Ectodermal cell (in vitro differentiated cells): ENCODE results near the gene B4GALNT1.
"Not testable (repeated sequence)": the region's sequence is repeated elsewhere in the genome, so short reads cannot be mapped to it uniquely, and the experiment has no call there.

ENCODE experiments used
- H3K27ac ChIP-seq: 2 replicates; pipeline ENCODE4 v1.7.0; 2013; ENCODE audit warnings: mild to moderate bottlenecking, low read depth, low read length; ENCODE audit not compliant: insufficient read depth, poor library complexity, severe bottlenecking
- H3K27me3 ChIP-seq: 2 replicates; pipeline ENCODE4 v1.7.0; 2013; ENCODE audit warnings: mild to moderate bottlenecking, low read length; ENCODE audit not compliant: insufficient read depth, control insufficient read depth, poor library complexity, severe bottlenecking
- H3K36me3 ChIP-seq: one replicate; pipeline ENCODE4 v1.7.0; 2013; ENCODE audit warnings: low read length; ENCODE audit not compliant: control insufficient read depth, insufficient read depth
- H3K4me1 ChIP-seq: one replicate; pipeline ENCODE4 v1.7.0; 2013; ENCODE audit warnings: low read length; ENCODE audit not compliant: control insufficient read depth, insufficient read depth
- H3K4me3 ChIP-seq: 2 replicates; pipeline ENCODE4 v1.7.0; 2013; ENCODE audit warnings: low read depth, low read length, control low read depth; ENCODE audit not compliant: insufficient read depth
- H3K9me3 ChIP-seq: 2 replicates; pipeline ENCODE4 v1.7.0; 2013; ENCODE audit warnings: mild to moderate bottlenecking, low read length, moderate library complexity; ENCODE audit not compliant: control insufficient read depth
- WGBS, 2 experiments: methylation state at CpG; one replicate each; pipeline ENCODE4 v1.1.7; 2013; ENCODE audit warnings: missing lambda C conversion rate in 2 of 2; 5-methylcytosine and 5-hydroxymethylcytosine counted together

The B4GALNT1 gene

DNA sequence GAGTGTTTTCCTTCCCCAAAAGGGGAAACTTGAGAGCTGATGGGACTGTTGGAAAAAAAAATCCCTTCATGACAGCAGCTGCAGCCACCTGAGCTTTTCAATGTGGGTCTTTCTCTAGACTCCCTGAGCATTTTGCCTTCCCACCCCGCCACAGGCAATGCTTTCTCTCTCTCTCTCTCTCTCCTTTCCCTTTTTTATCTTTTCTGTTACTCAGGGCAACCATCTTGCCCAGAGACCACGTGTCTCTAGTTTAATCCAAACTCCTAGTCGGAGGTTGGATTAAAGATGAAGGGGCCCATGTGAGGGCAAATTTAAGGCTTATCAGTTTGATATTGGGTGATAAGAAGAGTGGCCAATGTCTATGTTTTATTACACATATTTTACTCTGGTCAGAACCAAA, 25.9 kb upstream of the B4GALNT1 start:
- Histone ChIP-seq H3K27ac (no peak overlapping the region), H3K4me1 (no peaks in the 10 kb centered on the region), H3K36me3 (no peaks in the 10 kb centered on the region), H3K27me3 (no peaks in the 10 kb centered on the region), H3K9me3 (no peaks in the 10 kb centered on the region), H3K4me3 (no peak overlapping the region)
- 61% methylated on average over 3 of the region's 3 CpGs for WGBS, 2 experiments

DNA sequence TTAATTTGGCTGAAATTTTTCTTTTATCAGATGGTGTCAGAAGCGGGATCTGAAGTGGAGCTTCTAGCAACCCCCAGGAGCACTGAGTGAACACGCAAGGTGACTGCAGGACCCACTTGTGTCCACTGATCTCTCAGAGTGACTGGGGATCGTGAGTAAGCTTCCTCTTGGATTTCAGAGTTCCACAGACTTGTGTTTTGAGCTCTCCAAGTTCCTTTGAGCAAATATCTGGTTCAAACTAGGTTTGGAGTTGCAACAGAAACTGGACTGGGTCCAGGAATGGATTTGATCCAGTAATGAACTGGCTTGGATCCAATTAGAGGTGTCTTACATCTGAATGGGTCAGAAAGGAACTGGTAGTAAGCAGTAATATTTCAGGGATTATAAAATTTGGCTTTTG, 24.7 kb upstream of the B4GALNT1 start:
- Histone ChIP-seq H3K27me3 (no peaks in the 10 kb centered on the region), H3K4me1 (no peaks in the 10 kb centered on the region), H3K4me3 (no peak overlapping the region), H3K9me3 (no peaks in the 10 kb centered on the region), H3K36me3 (no peaks in the 10 kb centered on the region), H3K27ac (no peak overlapping the region)
- WGBS, 2 experiments: 62 to 66% methylated on average over 3 of the region's 3 CpGs

DNA sequence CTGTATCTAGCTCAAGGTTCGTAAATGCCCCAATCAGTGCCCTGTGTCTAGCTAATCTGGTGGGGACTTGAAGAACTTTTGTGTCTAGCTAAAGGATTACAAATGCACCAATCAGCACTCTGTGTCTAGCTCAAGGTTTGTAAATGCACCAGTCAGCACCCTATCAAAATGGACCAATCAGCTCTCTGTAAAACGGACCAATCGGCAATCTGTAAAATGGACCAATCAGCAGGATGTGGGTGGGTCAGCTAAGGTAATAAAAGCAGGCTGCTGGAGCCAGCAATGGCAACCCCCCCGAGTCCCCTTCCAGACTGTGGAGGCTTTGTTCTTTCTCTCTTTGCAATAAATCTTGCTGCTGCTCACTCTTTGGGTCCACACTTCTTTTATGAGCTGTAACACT, 23.4 kb upstream of the B4GALNT1 start:
- 81 to 91% methylated on average over 4 of the region's 4 CpGs for WGBS, 2 experiments
- not testable (repeated sequence) for H3K27me3 ChIP-seq, H3K36me3 ChIP-seq, H3K4me1 ChIP-seq, H3K9me3 ChIP-seq, H3K27ac ChIP-seq, H3K4me3 ChIP-seq

DNA sequence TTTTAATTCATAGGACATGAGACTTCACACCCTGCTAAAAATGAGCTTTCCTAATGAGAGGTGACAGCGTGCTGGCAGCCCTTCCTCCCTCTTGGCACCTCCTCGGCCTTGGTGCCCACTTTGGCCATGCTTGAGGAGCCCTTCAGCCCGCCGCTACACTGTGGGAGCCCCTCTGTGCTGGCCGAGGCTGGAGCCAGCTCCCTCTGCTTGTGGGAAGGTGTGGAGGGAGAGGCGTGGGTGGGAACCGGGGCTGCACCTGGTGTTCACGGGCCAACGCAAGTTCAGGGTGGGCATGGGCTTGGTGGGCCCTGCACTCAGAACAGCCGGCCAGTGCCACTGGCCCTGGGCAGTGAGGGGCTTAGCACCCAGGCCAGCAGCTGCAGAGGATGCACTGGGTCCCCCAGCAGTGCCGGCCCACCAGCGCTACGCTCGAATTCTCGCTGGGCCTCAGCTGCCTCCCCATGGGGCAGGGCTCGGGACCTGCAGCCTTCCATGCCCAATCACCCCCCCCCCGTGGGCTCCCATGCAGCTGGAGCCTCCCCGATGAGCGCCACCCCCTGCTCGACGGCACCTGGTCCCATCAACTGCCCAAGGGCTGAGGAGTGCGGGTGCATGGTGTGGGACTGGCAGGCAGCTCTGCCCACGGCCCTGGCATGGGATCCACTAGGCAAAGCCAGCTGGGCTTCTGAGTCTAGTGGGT, 22.7 kb upstream of the B4GALNT1 start:
- no peaks in the 10 kb centered on the region for H3K9me3 ChIP-seq
- 87 to 88% methylated on average over 23 of the region's 23 CpGs for WGBS, 2 experiments
- no peaks in the 10 kb centered on the region for H3K27me3 ChIP-seq
- no peaks in the 10 kb centered on the region for H3K4me1 ChIP-seq
- no peaks in the 10 kb centered on the region for H3K36me3 ChIP-seq
- no peak overlapping the region for H3K4me3 ChIP-seq
- no peak overlapping the region for H3K27ac ChIP-seq

DNA sequence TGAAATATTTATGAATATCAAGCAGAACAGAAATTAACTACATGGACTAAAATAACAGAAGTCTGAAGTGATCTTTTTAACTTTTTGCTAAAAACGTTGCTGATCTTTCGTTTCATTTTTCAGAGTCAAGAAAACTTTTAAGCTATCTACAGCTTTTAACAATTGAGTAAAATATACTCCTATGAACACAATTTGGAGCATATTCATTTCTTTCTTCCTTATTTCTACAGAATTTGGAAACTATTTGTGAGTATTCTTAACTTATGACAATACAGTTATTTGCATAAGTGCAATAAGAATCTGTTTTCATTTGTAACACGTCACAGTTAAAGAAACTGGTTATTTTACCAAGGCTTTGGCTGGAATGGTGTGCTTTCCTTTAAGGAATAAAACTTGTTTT, 21.0 kb upstream of the B4GALNT1 start:
- 69 to 70% methylated on average over 3 of the region's 3 CpGs for WGBS, 2 experiments
- Histone ChIP-seq H3K36me3 (no peaks in the 10 kb centered on the region), H3K4me3 (no peak overlapping the region), H3K27me3 (no peaks in the 10 kb centered on the region), H3K27ac (no peak overlapping the region), H3K9me3 (no peaks in the 10 kb centered on the region), H3K4me1 (no peaks in the 10 kb centered on the region)

DNA sequence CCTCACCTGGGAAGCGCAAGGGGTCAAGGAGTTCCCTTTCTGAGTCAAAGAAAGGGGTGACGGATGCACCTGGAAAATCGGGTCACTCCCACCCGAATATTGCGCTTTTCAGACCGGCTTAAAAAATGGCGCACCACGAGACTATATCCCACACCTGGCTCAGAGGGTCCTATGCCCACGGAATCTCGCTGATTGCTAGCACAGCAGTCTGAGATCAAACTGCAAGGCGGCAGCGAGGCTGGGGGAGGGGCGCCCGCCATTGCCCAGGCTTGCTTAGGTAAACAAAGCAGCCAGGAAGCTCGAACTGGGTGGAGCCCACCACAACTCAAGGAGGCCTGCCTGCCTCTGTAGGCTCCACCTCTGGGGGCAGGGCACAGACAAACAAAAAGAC, 13.7 kb upstream of the B4GALNT1 start:
- not testable (repeated sequence) for H3K27me3 ChIP-seq, H3K36me3 ChIP-seq, H3K4me3 ChIP-seq, H3K9me3 ChIP-seq, H3K4me1 ChIP-seq, H3K27ac ChIP-seq
- 69 to 76% methylated on average over 2 to 8 of the region's 15 CpGs for WGBS, 2 experiments

DNA sequence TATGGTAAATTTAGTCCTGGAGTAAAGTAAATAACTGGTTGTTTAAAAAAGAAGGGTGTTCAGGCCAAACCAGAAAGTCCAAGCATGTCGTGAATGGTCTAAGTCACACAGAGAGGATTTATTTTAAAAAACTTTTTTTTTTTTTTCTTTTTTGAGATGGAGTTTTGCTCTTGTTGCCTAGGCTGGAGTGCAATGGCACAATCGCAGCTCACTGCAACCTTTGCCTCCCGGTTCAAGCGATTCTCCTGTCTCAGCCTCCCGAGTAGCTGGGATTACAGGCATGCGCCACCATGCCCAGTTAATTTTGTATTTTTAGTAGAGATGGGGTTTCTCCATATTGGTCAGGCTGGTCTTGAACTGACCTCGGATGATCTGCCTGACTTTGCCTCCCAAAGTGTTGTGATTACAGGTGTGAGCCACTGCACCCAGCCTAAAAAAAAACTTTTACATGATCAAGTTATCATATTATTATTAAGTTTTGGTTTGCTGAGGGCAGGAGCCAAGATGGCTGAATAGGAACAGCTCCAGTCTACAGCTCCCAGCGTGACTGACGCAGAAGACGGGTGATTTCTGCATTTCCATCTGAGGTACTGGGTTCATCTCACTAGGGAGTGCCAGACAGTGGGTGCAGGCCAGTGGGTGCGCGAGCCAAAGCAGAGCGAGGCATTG, 13.1 kb upstream of the B4GALNT1 start:
- not testable (repeated sequence) for H3K36me3 ChIP-seq, H3K27ac ChIP-seq, H3K4me3 ChIP-seq, H3K27me3 ChIP-seq, H3K9me3 ChIP-seq, H3K4me1 ChIP-seq
- 61 to 62% methylated on average over 12 to 13 of the region's 13 CpGs for WGBS, 2 experiments

DNA sequence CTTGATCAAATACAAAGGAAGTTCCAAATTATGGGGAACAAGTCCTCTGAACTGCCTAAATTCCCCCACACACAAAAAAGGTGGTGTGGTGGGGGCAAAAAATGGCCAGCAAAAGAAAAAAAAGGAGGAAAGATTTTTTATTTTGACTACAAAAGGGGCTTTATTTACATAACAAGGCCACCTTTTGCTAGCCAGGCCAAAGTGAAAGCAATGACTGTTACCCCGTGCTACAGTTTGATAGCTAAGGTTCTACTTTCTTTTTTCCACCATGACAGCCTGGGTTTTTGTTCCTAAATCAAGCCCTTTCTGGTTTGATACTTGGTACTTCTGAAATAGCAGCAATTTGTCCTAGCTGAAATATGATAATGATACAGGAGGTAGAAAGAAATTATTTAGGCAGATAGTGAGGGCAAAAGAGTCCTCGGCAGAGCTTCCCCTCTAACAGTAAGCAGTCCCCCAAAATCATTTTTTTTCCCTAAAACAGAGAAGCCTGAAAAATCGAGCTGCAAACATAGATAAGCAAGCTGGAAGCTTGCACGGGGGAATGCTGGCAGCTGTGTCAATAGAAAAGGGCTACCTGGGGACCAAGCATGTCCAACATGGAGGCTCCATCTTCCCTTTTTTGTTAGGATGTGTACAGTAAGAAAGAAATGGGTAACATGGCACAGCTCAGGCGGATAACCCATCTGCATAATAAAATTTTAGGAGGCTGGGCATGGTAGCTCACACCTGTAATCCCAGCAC, 8.9 kb upstream of the B4GALNT1 start:
- no peaks in the 10 kb centered on the region for H3K27me3 ChIP-seq
- no peak overlapping the region for H3K4me3 ChIP-seq
- no peaks in the 10 kb centered on the region for H3K36me3 ChIP-seq
- no peaks in the 10 kb centered on the region for H3K9me3 ChIP-seq
- WGBS, 2 experiments: 64 to 71% methylated on average over 5 of the region's 5 CpGs
- H3K4me1 ChIP-seq: no peaks in the 10 kb centered on the region
- no peak overlapping the region for H3K27ac ChIP-seq

DNA sequence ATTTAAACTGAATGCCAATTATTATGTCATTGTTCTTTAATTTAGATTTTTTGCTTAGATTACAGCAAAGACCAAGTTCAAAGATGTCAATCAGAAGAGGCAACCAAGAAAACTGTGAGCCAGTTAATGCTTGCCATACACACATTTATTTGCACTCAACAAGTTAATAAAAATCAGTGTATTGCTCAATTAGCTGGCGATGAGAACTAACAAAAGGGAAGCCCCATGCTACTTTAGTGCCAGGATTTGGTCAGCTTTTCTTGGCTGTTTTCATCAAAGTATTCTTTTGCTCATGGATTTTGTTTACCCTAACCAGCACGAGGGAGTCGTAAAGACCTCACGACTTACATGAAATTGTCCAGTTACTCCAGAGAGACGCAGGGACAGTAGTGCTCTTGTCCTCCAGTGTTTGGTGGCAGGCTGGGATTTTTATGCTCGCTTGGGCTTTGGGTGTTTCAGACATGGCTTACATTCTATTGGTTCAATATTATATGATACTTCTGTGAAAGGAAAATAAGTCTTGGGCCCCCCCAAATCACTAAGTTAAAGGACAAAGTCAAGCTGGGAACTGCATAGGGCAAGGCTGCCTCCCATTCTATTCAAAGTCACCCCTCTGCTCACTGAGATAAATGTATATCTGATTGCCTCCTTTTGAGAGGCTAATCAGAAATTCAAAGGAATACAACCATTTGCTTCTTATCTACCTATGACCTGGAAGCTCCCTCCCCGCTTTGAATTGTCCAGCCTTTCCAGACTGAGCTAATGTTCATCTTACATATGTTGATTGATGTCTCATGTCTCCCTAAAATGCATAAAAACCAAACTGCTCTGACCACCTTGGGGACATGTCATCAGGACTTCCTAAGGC, 7.4 kb upstream of the B4GALNT1 start:
- Histone ChIP-seq H3K27me3 (peaks cover 2% of the 10 kb centered on the region), H3K9me3 (no peaks in the 10 kb centered on the region), H3K4me1 (no peaks in the 10 kb centered on the region), H3K36me3 (no peaks in the 10 kb centered on the region), H3K4me3 (no peak overlapping the region), H3K27ac (no peak overlapping the region)
- WGBS, 2 experiments: 90 to 92% methylated on average over 7 of the region's 7 CpGs

DNA sequence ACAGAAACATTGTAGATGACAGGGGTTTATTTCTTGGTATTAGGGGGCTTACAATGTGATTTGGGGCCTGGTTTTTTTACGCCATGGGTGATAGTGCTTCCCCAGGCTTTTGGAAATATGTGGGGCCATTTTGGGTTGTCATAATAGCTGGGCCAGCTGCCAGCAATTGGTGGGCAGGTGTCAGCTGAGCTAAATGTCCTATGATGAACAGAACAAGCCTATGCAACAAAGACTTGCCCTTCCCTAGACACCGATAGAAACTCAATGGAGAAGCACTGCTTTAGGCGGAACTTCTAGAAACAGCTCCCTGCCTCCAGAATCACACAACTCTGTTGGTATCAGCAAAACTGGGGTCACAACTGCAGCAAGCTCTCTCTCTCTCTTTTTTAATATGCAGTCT, 5.1 kb upstream of the B4GALNT1 start:
- H3K4me3 ChIP-seq: no peak overlapping the region
- no peak overlapping the region for H3K27ac ChIP-seq
- H3K36me3 ChIP-seq: no peaks in the 10 kb centered on the region
- 88 to 94% methylated on average over 3 of the region's 3 CpGs for WGBS, 2 experiments
- H3K4me1 ChIP-seq: no peaks in the 10 kb centered on the region
- H3K9me3 ChIP-seq: no peaks in the 10 kb centered on the region
- peaks cover 18% of the 10 kb centered on the region for H3K27me3 ChIP-seq
